WTC11 (cell line): ENCODE measurements around the gene MIDN. TPM values are rescaled to one million over a fixed set of nuclear protein-coding genes. Genes with fewer than 3 reads are reported as not detected.

Source experiments
- ATAC-seq: fragments of 200-7000 bp; cut with Tn5 transposase; 2 replicates; pipeline ENCODE4 v1.10.0; 2021; ENCODE audit warnings: mild to moderate bottlenecking, moderate library complexity
- CTCF ChIA-PET: fragments of 300-600 bp; sonication (Branson Sonifier 250); formaldehyde crosslinking; loops from one replicate; lab custom pipeline; 2021; ENCODE audit warnings: antibody characterized with exemption; lab: Charles Lee
- POLR2A ChIA-PET: fragments of 350-600 bp; sonication (Branson Sonifier 250); formaldehyde crosslinking; loops from one replicate; lab custom pipeline; 2021; ENCODE audit warnings: antibody characterized with exemption; lab: Charles Lee
- DNase-seq: peaks from one replicate; pipeline ENCODE4 v3.0.0; 2021; ENCODE audit warnings: low spot score
- H3K27ac Mint-ChIP-seq: 2 replicates; pipeline ENCODE4 v1.8.0; 2021; ENCODE audit warnings: mixed read lengths
- H3K27me3 Mint-ChIP-seq: 2 replicates; pipeline ENCODE4 v1.8.0; 2021; ENCODE audit warnings: low read depth, mild to moderate bottlenecking, moderate library complexity, mixed read lengths
- H3K36me3 Mint-ChIP-seq: 2 replicates; pipeline ENCODE4 v1.8.0; 2021; ENCODE audit warnings: mixed read lengths
- H3K4me1 Mint-ChIP-seq: 2 replicates; pipeline ENCODE4 v1.8.0; 2022; ENCODE audit warnings: mixed read lengths
- H3K4me3 Mint-ChIP-seq: 2 replicates; pipeline ENCODE4 v1.8.0; 2021; ENCODE audit warnings: mild to moderate bottlenecking, moderate library complexity, mixed read lengths
- H3K9me3 Mint-ChIP-seq: 2 replicates; pipeline ENCODE4 v1.8.0; 2021; ENCODE audit warnings: mixed read lengths
- ARID4B ChIP-seq: sonication (generic); formaldehyde crosslinking; IDR thresholded peaks from 2 replicates; pipeline ENCODE4 v1.8.0; 2023; ENCODE audit warnings: missing genetic modification reagents, mild to moderate bottlenecking, borderline replicate concordance
- ATF6 ChIP-seq: sonication (generic); formaldehyde crosslinking; IDR thresholded peaks from 2 replicates; pipeline ENCODE4 v1.8.1; 2023; ENCODE audit warnings: mild to moderate bottlenecking, missing genetic modification reagents
- FOXJ3 ChIP-seq: sonication (generic); formaldehyde crosslinking; IDR thresholded peaks from 2 replicates; pipeline ENCODE4 v1.9.0; 2021; ENCODE audit warnings: missing genetic modification reagents, mild to moderate bottlenecking, borderline replicate concordance
- FOXK1 ChIP-seq: sonication (generic); formaldehyde crosslinking; IDR thresholded peaks from 2 replicates; pipeline ENCODE4 v1.8.0; 2022; ENCODE audit warnings: mild to moderate bottlenecking, moderate library complexity, missing genetic modification reagents
- JUN ChIP-seq: sonication (generic); formaldehyde crosslinking; IDR thresholded peaks from 2 replicates; pipeline ENCODE4 v1.8.0; 2023; ENCODE audit warnings: mild to moderate bottlenecking, missing genetic modification reagents
- MYBL2 ChIP-seq: sonication (generic); formaldehyde crosslinking; IDR thresholded peaks from 2 replicates; pipeline ENCODE4 v1.8.1; 2023; ENCODE audit warnings: mild to moderate bottlenecking, moderate library complexity, missing genetic modification reagents
- NFATC4 ChIP-seq: fragments of 250-450 bp; sonication (Bioruptor Pico); IDR thresholded peaks from 2 replicates; pipeline ENCODE4 v1.9.0; 2021; ENCODE audit warnings: mild to moderate bottlenecking
- NFYB ChIP-seq: sonication (generic); formaldehyde crosslinking; conservative IDR thresholded peaks from 2 replicates; pipeline ENCODE4 v1.8.0; 2022; ENCODE audit warnings: low read depth, missing genetic modification reagents
- NR1H2 ChIP-seq: sonication (generic); formaldehyde crosslinking; IDR thresholded peaks from 2 replicates; pipeline ENCODE4 v1.9.0; 2021; ENCODE audit warnings: mild to moderate bottlenecking, moderate library complexity, missing genetic modification reagents
- RELA ChIP-seq: sonication (generic); formaldehyde crosslinking; IDR thresholded peaks from 2 replicates; pipeline ENCODE4 v1.8.1; 2022; ENCODE audit warnings: missing genetic modification reagents, mild to moderate bottlenecking, borderline replicate concordance
- STAT6 ChIP-seq: sonication (generic); formaldehyde crosslinking; conservative IDR thresholded peaks from 2 replicates; pipeline ENCODE4 v1.8.1; 2023; ENCODE audit warnings: mild to moderate bottlenecking, low read depth, missing genetic modification reagents, moderate library complexity
- TEAD1 ChIP-seq: sonication (generic); formaldehyde crosslinking; IDR thresholded peaks from 2 replicates; pipeline ENCODE4 v1.8.0; 2022; ENCODE audit warnings: mild to moderate bottlenecking, missing genetic modification reagents
- USF1 ChIP-seq: sonication (generic); formaldehyde crosslinking; IDR thresholded peaks from 2 replicates; pipeline ENCODE4 v1.8.0; 2022; ENCODE audit warnings: mild to moderate bottlenecking, missing genetic modification reagents
- ZNF121 ChIP-seq: sonication (generic); formaldehyde crosslinking; IDR thresholded peaks from 2 replicates; pipeline ENCODE4 v1.8.0; 2023; ENCODE audit warnings: missing genetic modification reagents
- ZNF138 ChIP-seq: sonication (generic); formaldehyde crosslinking; conservative IDR thresholded peaks from 2 replicates; pipeline ENCODE4 v1.8.1; 2022; ENCODE audit warnings: mild to moderate bottlenecking, moderate library complexity, missing genetic modification reagents
- ZNF396 ChIP-seq: fragments of 250-450 bp; sonication (Bioruptor Pico); IDR thresholded peaks from 2 replicates; pipeline ENCODE4 v1.8.0; 2021; ENCODE audit warnings: mild to moderate bottlenecking, moderate library complexity, borderline replicate concordance
- ZNF512 ChIP-seq: sonication (generic); formaldehyde crosslinking; IDR thresholded peaks from 2 replicates; pipeline ENCODE4 v1.8.1; 2022; ENCODE audit warnings: missing genetic modification reagents, borderline replicate concordance
- ZNF532 ChIP-seq: fragments of 250-450 bp; sonication (Bioruptor Pico); IDR thresholded peaks from 2 replicates; pipeline ENCODE4 v1.9.0; 2021; ENCODE audit warnings: mild to moderate bottlenecking, borderline replicate concordance
- ZNF671 ChIP-seq: fragments of 250-450 bp; sonication (Bioruptor Pico); IDR thresholded peaks from 2 replicates; pipeline ENCODE4 v1.8.0; 2021; ENCODE audit warnings: mild to moderate bottlenecking
- total RNA-seq: library from RNA; stranded (reverse); gene quantifications from 3 replicates; pipeline ENCODE4 v1.2.3, GENCODE V29; 2021

The MIDN gene
- total RNA-seq, 1 experiment from 2014 or later = 189 TPM

- TF ChIP-seq ARID4B (CRISPR knock-in tag) = no peak; the same call in 1 of the 2 replicates
- TF ChIP-seq FOXK1 (CRISPR knock-in tag) = no peak
- peak; percentile 57 for TF ChIP-seq USF1
- no peak for TF ChIP-seq NFYB (CRISPR knock-in tag)
- TF ChIP-seq FOXJ3 (CRISPR knock-in tag) = no peak
- TF ChIP-seq TEAD1 (CRISPR knock-in tag) = no peak
- TF ChIP-seq ZNF512 (CRISPR knock-in tag) = no peak
- no peak for TF ChIP-seq ZNF396 (CRISPR knock-in tag)
- no peak for TF ChIP-seq ZNF138 (CRISPR knock-in tag)
- TF ChIP-seq MYBL2 = 0 out of 2 replicates have a peak, but pooled peaks have one; percentile 42
- TF ChIP-seq JUN (CRISPR knock-in tag) = no peak
- no peak for TF ChIP-seq RELA (CRISPR knock-in tag)
- no peak for TF ChIP-seq NR1H2 (CRISPR knock-in tag)
- TF ChIP-seq ATF6 (CRISPR knock-in tag) = no peak
- peak; percentile 78 for TF ChIP-seq ZNF671 (CRISPR knock-in tag)
Observed at GRCh38 chr19:1269478-1270212, 21.3 kb downstream of the MIDN start (continued).

- H3K27ac Mint-ChIP-seq = peak overlapping the region; percentile 97
- no peak for ATAC-seq
- H3K27me3 Mint-ChIP-seq = peaks cover 7% of the 10 kb centered on the region
- ChIA-PET POLR2A (interaction anchor here (1.7 kb wide), 1 partner anchor 19 kb away, joined by 7 read pairs; no protein-coding TSS in a partner anchor), CTCF (no interaction called here)
- peaks cover 42% of the 10 kb centered on the region for H3K36me3 Mint-ChIP-seq
- peak overlapping the region; percentile 79 for H3K4me3 Mint-ChIP-seq
- TF ChIP-seq ZNF121 (CRISPR knock-in tag) (peak; percentile 65; the same call in 1 of the 2 replicates), STAT6 (CRISPR knock-in tag) (no peak), NFATC4 (CRISPR knock-in tag) (peak; percentile 41; the same call in 1 of the 2 replicates), ZNF532 (0 out of 2 replicates have a peak, but pooled peaks have one; percentile 72), ZNF671 (CRISPR knock-in tag) (peak; percentile 8; the same call in 1 of the 2 replicates)
- H3K9me3 Mint-ChIP-seq = no peaks in the 10 kb centered on the region
- H3K4me1 Mint-ChIP-seq = peaks cover 56% of the 10 kb centered on the region
- no peak for DNase-seq
Observed at GRCh38 chr19:1270213-1270853, 21.9 kb downstream of the MIDN start.
